ENCODE results near the gene KRTAP6-2. TPM values are rescaled to one million over a fixed set of nuclear protein-coding genes. Genes with fewer than 3 reads are reported as not detected.

Gene KRTAP6-2
- total and polyA plus RNA-seq, 4 experiments from 2014 or later: not detected

DNA sequence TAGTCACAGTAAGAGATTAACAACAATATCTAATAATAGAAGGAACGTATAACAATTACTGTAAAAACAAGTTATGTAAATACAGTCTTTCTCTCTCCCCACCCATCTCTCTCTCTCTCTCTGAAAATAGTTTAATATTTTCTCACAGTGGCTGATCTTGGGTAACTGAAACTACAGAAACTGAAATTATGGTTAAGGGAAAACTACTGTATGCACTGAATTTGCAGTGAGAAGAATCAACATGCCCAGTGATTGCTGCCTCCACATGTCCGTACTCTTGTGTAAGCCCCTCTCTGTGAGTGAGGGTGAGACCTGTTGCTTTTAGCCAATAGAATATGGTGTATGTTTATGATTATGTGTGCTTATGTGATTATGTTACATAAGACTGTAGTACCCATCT, 13.4 kb upstream of the KRTAP6-2 start:
- H3K4me3 Mint-ChIP-seq: no peak overlapping the region
- POLR2A ChIA-PET (ENCODE audit: partially characterized antibody): no interaction called here
- no peak overlapping the region for H3K4me3 ChIP-seq (ENCODE audit: low read length in 2 of 2)
- peaks cover 0 to 6% (median 2%) of the 10 kb centered on the region in 8 donors for H3K9me3 Mint-ChIP-seq
- no peaks in the 10 kb centered on the region for H3K36me3 ChIP-seq (ENCODE audit: insufficient read depth, low read length)
- no peaks in the 10 kb centered on the region for H3K4me1 ChIP-seq (ENCODE audit: insufficient read depth, low read length)
- no peaks in the 10 kb centered on the region for H3K9me3 ChIP-seq (ENCODE audit: control insufficient read depth in 1 of 2, low read length in 2 of 2)
- intact Hi-C loops (cut with micrococcal nuclease): no loop called here
- H3K4me1 Mint-ChIP-seq: no peaks in the 10 kb centered on the region
- no peak for DNase-seq
- peaks cover 0 to 4% of the 10 kb centered on the region in 2 donors for H3K27me3 Mint-ChIP-seq
- H3K27ac ChIP-seq (ENCODE audit: low read depth, low read length): no peak overlapping the region
- no peaks in the 10 kb centered on the region for H3K36me3 Mint-ChIP-seq
- H3K27me3 ChIP-seq (ENCODE audit: insufficient read depth, low read length): no peaks in the 10 kb centered on the region
- CTCF ChIA-PET (ENCODE audit: partially characterized antibody): no interaction called here
- no peak overlapping the region for H3K27ac Mint-ChIP-seq

DNA sequence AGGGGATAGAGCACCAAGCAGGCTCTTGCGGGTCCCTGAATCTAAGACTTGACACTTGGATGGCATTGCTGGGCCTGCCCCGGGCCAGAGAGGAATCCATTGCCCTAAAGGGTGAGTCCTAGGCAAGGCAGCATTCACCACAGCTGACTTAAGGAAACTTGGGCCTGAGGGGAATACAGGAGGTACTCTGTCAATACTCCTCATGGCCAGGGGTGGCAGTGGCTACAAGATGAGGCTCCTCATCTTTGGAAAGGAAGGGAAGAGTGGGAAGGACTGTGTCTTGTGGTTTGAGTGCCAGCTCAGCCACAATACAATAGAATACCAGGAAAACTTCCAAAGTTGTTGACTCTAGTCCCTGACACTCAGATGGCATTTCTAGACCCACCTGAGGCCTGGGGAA, 7.3 kb upstream of the KRTAP6-2 start:
- no peaks in the 10 kb centered on the region for H3K36me3 Mint-ChIP-seq
- CTCF ChIA-PET (ENCODE audit: partially characterized antibody): no interaction called here
- no peak overlapping the region for H3K4me3 Mint-ChIP-seq
- no peak for DNase-seq
- peaks cover 0 to 12% (median 4%) of the 10 kb centered on the region in 8 donors for H3K9me3 Mint-ChIP-seq
- peaks cover 0 to 1% of the 10 kb centered on the region in 2 donors for H3K27me3 Mint-ChIP-seq
- H3K4me3 ChIP-seq (ENCODE audit: low read length in 2 of 2): no peak overlapping the region
- intact Hi-C loops (cut with micrococcal nuclease): no loop called here
- no peaks in the 10 kb centered on the region for H3K36me3 ChIP-seq (ENCODE audit: insufficient read depth, low read length)
- H3K27ac Mint-ChIP-seq: no peak overlapping the region
- POLR2A ChIA-PET (ENCODE audit: partially characterized antibody): no interaction called here
- H3K4me1 ChIP-seq (ENCODE audit: insufficient read depth, low read length): no peaks in the 10 kb centered on the region
- no peaks in the 10 kb centered on the region for H3K9me3 ChIP-seq (ENCODE audit: control insufficient read depth in 1 of 2, low read length in 2 of 2)
- H3K27me3 ChIP-seq (ENCODE audit: insufficient read depth, low read length): no peaks in the 10 kb centered on the region
- no peaks in the 10 kb centered on the region for H3K4me1 Mint-ChIP-seq
- H3K27ac ChIP-seq (ENCODE audit: low read depth, low read length): no peak overlapping the region

DNA sequence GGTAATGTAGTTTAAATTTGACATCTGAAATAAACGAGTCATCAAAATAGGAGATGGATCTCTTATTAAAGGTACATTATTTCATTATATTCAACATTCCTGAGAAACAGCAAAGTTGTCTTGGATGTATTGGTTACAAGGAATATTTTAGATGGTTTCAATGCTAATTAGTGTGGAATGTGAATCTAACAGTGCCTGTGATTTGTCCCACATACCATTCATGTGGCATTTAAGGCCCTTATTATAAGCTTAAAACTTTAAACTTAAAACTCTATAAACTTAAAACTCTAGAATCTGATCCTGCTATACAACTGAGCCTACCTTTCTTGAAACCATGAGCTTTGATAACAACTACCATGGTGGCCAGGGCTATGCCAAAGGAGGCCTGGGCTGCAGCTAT, 2.1 kb upstream of the KRTAP6-2 start, which contains the start of gene KRTAP22-1:
Gene KRTAP22-1, plus strand, starts transcription at position 301 of the 400 bp plus-strand sequence.
- intact Hi-C loops (cut with micrococcal nuclease): no loop called here
- no peaks in the 10 kb centered on the region for H3K9me3 ChIP-seq (ENCODE audit: control insufficient read depth in 1 of 2, low read length in 2 of 2)
- H3K4me3 Mint-ChIP-seq: no peak within 1 kb of the TSS
- no peaks in the 10 kb centered on the region for H3K27me3 Mint-ChIP-seq
- POLR2A ChIA-PET (ENCODE audit: partially characterized antibody): no interaction called here
- H3K27ac ChIP-seq (ENCODE audit: low read depth, low read length): no peak within 1 kb of the TSS
- no peak for DNase-seq
- no peak within 1 kb of the TSS for H3K4me3 ChIP-seq (ENCODE audit: low read length in 2 of 2)
- no peaks in the 10 kb centered on the region for H3K4me1 ChIP-seq (ENCODE audit: insufficient read depth, low read length)
- H3K4me1 Mint-ChIP-seq: no peaks in the 10 kb centered on the region
- CTCF ChIA-PET (ENCODE audit: partially characterized antibody): no interaction called here
- H3K27ac Mint-ChIP-seq: peak within 1 kb of the TSS in 1 of 7 donors; percentile 29
- H3K36me3 ChIP-seq (ENCODE audit: insufficient read depth, low read length): no peaks in the 10 kb centered on the region
- no peaks in the 10 kb centered on the region for H3K27me3 ChIP-seq (ENCODE audit: insufficient read depth, low read length)
- H3K9me3 Mint-ChIP-seq: peaks cover 0 to 14% (median 3%) of the 10 kb centered on the region in 8 donors
- no peaks in the 10 kb centered on the region for H3K36me3 Mint-ChIP-seq

DNA sequence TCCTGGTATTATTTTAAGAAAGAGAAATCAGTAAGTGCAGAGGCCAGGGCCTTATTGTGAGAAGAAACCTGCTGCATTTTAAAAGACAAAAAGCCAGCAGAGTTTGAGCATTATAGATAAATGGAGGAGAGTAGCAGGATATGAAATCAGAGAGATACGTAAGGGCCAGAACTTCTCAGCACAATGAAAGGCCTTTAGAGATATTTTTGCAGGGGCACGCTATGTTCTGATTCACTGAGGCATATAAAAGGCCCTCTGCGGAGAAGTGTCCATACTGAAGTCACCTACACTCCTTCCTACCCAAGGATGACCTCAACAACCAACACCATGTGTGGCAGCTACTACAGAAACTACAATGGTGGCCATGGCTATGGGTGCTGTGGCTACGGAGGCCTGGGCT, 6.6 kb downstream of the KRTAP6-2 start, which contains the start of gene KRTAP6-3:
Gene KRTAP6-3, plus strand, starts transcription at position 301 of the 400 bp plus-strand sequence. Its CDS starts 6 bp downstream, at position 307.
- H3K27ac Mint-ChIP-seq: no peak within 1 kb of the TSS

DNA sequence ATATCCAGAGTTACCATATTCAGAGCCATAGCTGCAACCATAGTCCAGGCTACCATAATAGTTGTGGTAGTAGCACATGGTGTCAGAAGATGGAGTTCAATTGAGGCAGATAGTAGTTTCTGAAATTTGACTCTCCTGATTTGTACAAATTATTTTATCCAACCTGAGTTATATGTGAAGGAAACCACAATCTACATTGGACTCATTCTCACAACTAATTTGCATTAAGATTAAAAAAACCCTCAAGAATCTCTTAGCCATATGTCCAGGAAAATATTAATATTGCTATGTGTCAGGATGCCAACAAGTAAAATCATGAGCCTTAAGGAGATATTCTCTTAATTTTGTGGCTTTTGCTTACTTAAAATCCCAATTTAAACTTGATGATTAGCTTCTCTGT, 8.4 kb downstream of the KRTAP6-2 start, which contains the start of gene KRTAP22-2:
Gene KRTAP22-2, minus strand, starts transcription at position 101 of the 400 bp plus-strand sequence.
- Histone ChIP-seq H3K36me3 (ENCODE audit: insufficient read depth, low read length) (no peaks in the 10 kb centered on the region), H3K27me3 (ENCODE audit: insufficient read depth, low read length) (no peaks in the 10 kb centered on the region), H3K9me3 (ENCODE audit: control insufficient read depth in 1 of 2, low read length in 2 of 2) (no peaks in the 10 kb centered on the region), H3K4me3 (ENCODE audit: low read length in 2 of 2) (no peak within 1 kb of the TSS), H3K27ac (ENCODE audit: low read depth, low read length) (no peak within 1 kb of the TSS), H3K4me1 (ENCODE audit: insufficient read depth, low read length) (no peaks in the 10 kb centered on the region)
- Mint-ChIP-seq H3K27me3 (no peaks in the 10 kb centered on the region), H3K36me3 (no peaks in the 10 kb centered on the region), H3K4me3 (no peak within 1 kb of the TSS), H3K4me1 (no peaks in the 10 kb centered on the region), H3K9me3 (no peaks in the 10 kb centered on the region), H3K27ac (no peak within 1 kb of the TSS)
- POLR2A ChIA-PET (ENCODE audit: partially characterized antibody): no interaction called here
- CTCF ChIA-PET (ENCODE audit: partially characterized antibody): no interaction called here
- no peak for DNase-seq
- intact Hi-C loops (cut with micrococcal nuclease): no loop called here

More for the DNA sequence above, 6.6 kb downstream of the KRTAP6-2 start, which contains the start of gene KRTAP6-3:
- H3K27me3 ChIP-seq (ENCODE audit: insufficient read depth, low read length): no peaks in the 10 kb centered on the region
- no peak within 1 kb of the TSS for H3K4me3 Mint-ChIP-seq
- H3K9me3 ChIP-seq (ENCODE audit: control insufficient read depth in 1 of 2, low read length in 2 of 2): no peaks in the 10 kb centered on the region
- H3K27me3 Mint-ChIP-seq: no peaks in the 10 kb centered on the region
- ChIA-PET POLR2A (ENCODE audit: partially characterized antibody) (no interaction called here), CTCF (ENCODE audit: partially characterized antibody) (no interaction called here)
- no peaks in the 10 kb centered on the region for H3K36me3 ChIP-seq (ENCODE audit: insufficient read depth, low read length)
- peaks cover 0 to 5% (median 0%) of the 10 kb centered on the region in 8 donors for H3K9me3 Mint-ChIP-seq
- intact Hi-C loops (cut with micrococcal nuclease): no loop called here
- no peak within 1 kb of the TSS for H3K27ac ChIP-seq (ENCODE audit: low read depth, low read length)
- DNase-seq: no peak
- H3K36me3 Mint-ChIP-seq: no peaks in the 10 kb centered on the region
- H3K4me1 ChIP-seq (ENCODE audit: insufficient read depth, low read length): no peaks in the 10 kb centered on the region
- no peak within 1 kb of the TSS for H3K4me3 ChIP-seq (ENCODE audit: low read length in 2 of 2)
- no peaks in the 10 kb centered on the region for H3K4me1 Mint-ChIP-seq

DNA sequence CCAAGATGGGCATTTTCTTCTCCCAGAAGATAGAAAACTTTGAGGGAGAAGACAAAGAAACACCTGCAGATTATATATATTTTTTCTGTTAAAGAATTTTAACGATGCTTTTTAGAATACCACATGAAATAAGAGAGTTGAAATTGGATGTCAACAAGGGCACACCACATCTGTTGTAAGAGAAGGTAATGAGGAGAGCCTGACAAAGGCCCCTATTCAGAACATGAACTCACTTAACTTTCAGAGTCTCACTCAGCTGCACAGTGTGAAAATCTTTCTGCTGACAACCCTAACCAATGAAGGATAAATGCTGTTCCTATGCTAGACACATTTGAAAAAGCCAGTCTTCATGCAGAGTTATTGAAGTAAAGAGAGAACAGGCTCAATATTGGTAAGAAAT, 15.8 kb downstream of the KRTAP6-2 start:
- Mint-ChIP-seq H3K4me1 (no peaks in the 10 kb centered on the region), H3K27ac (no peak overlapping the region), H3K9me3 (peaks cover 0 to 2% (median 0%) of the 10 kb centered on the region in 8 donors), H3K36me3 (no peaks in the 10 kb centered on the region), H3K4me3 (no peak overlapping the region), H3K27me3 (peaks cover 0 to 3% of the 10 kb centered on the region in 2 donors)
- H3K9me3 ChIP-seq (ENCODE audit: control insufficient read depth in 1 of 2, low read length in 2 of 2): no peaks in the 10 kb centered on the region
- H3K27me3 ChIP-seq (ENCODE audit: insufficient read depth, low read length): no peaks in the 10 kb centered on the region
- no peak overlapping the region for H3K27ac ChIP-seq (ENCODE audit: low read depth, low read length)
- POLR2A ChIA-PET (ENCODE audit: partially characterized antibody): no interaction called here
- H3K4me1 ChIP-seq (ENCODE audit: insufficient read depth, low read length): no peaks in the 10 kb centered on the region
- intact Hi-C loops (cut with micrococcal nuclease): no loop called here
- CTCF ChIA-PET (ENCODE audit: partially characterized antibody): no interaction called here
- no peaks in the 10 kb centered on the region for H3K36me3 ChIP-seq (ENCODE audit: insufficient read depth, low read length)
- H3K4me3 ChIP-seq (ENCODE audit: low read length in 2 of 2): no peak overlapping the region
- no peak for DNase-seq

DNA sequence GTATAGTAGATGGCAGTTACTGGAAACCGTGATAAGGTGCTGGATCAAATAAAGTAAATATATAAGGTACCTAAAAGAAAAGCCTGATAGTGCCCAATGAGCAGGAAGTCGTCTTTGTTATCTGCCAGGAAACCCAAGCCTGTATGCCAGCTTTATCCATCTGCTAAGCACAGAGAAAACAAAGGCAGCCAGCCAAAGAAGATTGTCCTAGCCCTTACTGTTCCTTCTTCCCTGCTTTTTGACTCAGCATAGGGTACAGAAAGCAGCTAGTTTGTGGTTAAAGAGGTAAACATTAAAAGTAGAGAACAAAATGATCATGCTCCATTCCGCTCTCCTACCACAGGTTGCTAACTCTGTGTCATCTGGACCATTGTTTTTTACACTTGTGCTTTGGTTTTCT, 18.6 kb downstream of the KRTAP6-2 start:
- Mint-ChIP-seq H3K9me3 (peaks cover 0 to 2% (median 0%) of the 10 kb centered on the region in 8 donors), H3K4me3 (no peak overlapping the region), H3K36me3 (no peaks in the 10 kb centered on the region), H3K27ac (no peak overlapping the region), H3K4me1 (no peaks in the 10 kb centered on the region), H3K27me3 (peaks cover 0 to 2% of the 10 kb centered on the region in 2 donors)
- H3K27me3 ChIP-seq (ENCODE audit: insufficient read depth, low read length): no peaks in the 10 kb centered on the region
- no peaks in the 10 kb centered on the region for H3K36me3 ChIP-seq (ENCODE audit: insufficient read depth, low read length)
- H3K27ac ChIP-seq (ENCODE audit: low read depth, low read length): no peak overlapping the region
- CTCF ChIA-PET (ENCODE audit: partially characterized antibody): no interaction called here
- intact Hi-C loops (cut with micrococcal nuclease): no loop called here
- DNase-seq: no peak
- POLR2A ChIA-PET (ENCODE audit: partially characterized antibody): no interaction called here
- no peaks in the 10 kb centered on the region for H3K9me3 ChIP-seq (ENCODE audit: control insufficient read depth in 1 of 2, low read length in 2 of 2)
- H3K4me1 ChIP-seq (ENCODE audit: insufficient read depth, low read length): no peaks in the 10 kb centered on the region
- H3K4me3 ChIP-seq (ENCODE audit: low read length in 2 of 2): no peak overlapping the region

DNA sequence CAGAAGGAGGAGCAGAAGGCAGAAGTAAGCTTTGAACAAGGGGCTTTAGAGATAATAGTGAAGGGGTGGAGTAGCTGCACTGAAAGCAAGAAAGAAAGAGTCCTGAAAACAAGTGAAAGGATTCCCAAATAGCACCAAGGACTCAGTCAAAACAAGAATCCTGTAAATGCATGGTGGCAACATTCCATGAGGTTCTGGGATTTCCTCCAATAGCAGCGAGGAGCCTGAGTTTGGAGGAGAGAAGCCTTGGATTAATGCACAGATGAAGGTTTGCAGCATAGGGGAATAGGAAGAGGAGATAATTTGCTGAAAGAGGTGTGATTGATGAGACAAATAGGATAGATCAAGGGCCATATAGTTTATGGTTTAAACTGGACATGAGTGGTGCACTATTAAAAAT, 19.4 kb downstream of the KRTAP6-2 start:
- Mint-ChIP-seq H3K36me3 (no peaks in the 10 kb centered on the region), H3K4me3 (no peak overlapping the region), H3K27me3 (no peaks in the 10 kb centered on the region), H3K4me1 (no peaks in the 10 kb centered on the region), H3K27ac (no peak overlapping the region), H3K9me3 (peaks cover 0 to 2% (median 0%) of the 10 kb centered on the region in 8 donors)
- no peak overlapping the region for H3K4me3 ChIP-seq (ENCODE audit: low read length in 2 of 2)
- no peaks in the 10 kb centered on the region for H3K4me1 ChIP-seq (ENCODE audit: insufficient read depth, low read length)
- no peak for DNase-seq
- ChIA-PET CTCF (ENCODE audit: partially characterized antibody) (no interaction called here), POLR2A (ENCODE audit: partially characterized antibody) (no interaction called here)
- H3K27ac ChIP-seq (ENCODE audit: low read depth, low read length): no peak overlapping the region
- no peaks in the 10 kb centered on the region for H3K36me3 ChIP-seq (ENCODE audit: insufficient read depth, low read length)
- intact Hi-C loops (cut with micrococcal nuclease): no loop called here
- no peaks in the 10 kb centered on the region for H3K9me3 ChIP-seq (ENCODE audit: control insufficient read depth in 1 of 2, low read length in 2 of 2)
- H3K27me3 ChIP-seq (ENCODE audit: insufficient read depth, low read length): no peaks in the 10 kb centered on the region

All from CD4-positive, alpha-beta memory T cell (primary cell).